Superior temporal gyrus (tissue), 1 donor: ENCODE results near the gene CBFA2T3.
"Not testable (repeated sequence)": the region's sequence is repeated elsewhere in the genome, so short reads cannot be mapped to it uniquely, and the experiment has no call there.

Experiments
- DNase-seq: peaks from one replicate; pipeline ENCODE4 v3.0.0-alpha.2; 2016; ENCODE audit errors: extremely low spot score

The CBFA2T3 gene

GRCh38 chr16:89013111-89013510 is 36.1 kb upstream of the CBFA2T3 start:
- DNase-seq = no peak

- no peak for DNase-seq
Measured at GRCh38 chr16:89012622-89012995, 35.6 kb upstream of the CBFA2T3 start.

- DNase-seq = no peak
Measured at GRCh38 chr16:89011909-89012621, 35.1 kb upstream of the CBFA2T3 start.

GRCh38 chr16:89010210-89010925 is 33.4 kb upstream of the CBFA2T3 start:
- no peak for DNase-seq

GRCh38 chr16:89009343-89010209 is 32.6 kb upstream of the CBFA2T3 start:
- DNase-seq = no peak

GRCh38 chr16:89008796-89009195 is 31.8 kb upstream of the CBFA2T3 start:
- not testable (repeated sequence) for DNase-seq

- DNase-seq = no peak
Measured at GRCh38 chr16:89007371-89008249, 30.6 kb upstream of the CBFA2T3 start.

- no peak for DNase-seq
Measured at GRCh38 chr16:89006036-89006752, 29.2 kb upstream of the CBFA2T3 start.

GRCh38 chr16:89005201-89006035 is 28.4 kb upstream of the CBFA2T3 start:
- no peak for DNase-seq

- no peak for DNase-seq
Measured at GRCh38 chr16:89004209-89004831, 27.3 kb upstream of the CBFA2T3 start.

- no peak for DNase-seq
Measured at GRCh38 chr16:89003831-89004208, 26.8 kb upstream of the CBFA2T3 start.

GRCh38 chr16:89002851-89003830 is 26.1 kb upstream of the CBFA2T3 start:
- no peak for DNase-seq

GRCh38 chr16:89002081-89002480 is 25.1 kb upstream of the CBFA2T3 start:
- DNase-seq = not testable (repeated sequence)

GRCh38 chr16:89001117-89002027 is 24.4 kb upstream of the CBFA2T3 start:
- DNase-seq = no peak

- no peak for DNase-seq
Measured at GRCh38 chr16:89000207-89000959, 23.4 kb upstream of the CBFA2T3 start.

- DNase-seq = no peak
Measured at GRCh38 chr16:88999457-89000206, 22.6 kb upstream of the CBFA2T3 start.
